Cortex of kidney (tissue), 1 donor: ENCODE results near the gene CDH13.

Source experiments
- DNase-seq: peaks from one replicate; lab custom pipeline; 2025; lab: John Stamatoyannopoulos, UW

Gene CDH13

GRCh38 chr16:83058376-83058775, 431.6 kb downstream of the CDH13 start:
- no peak for DNase-seq

GRCh38 chr16:83059237-83059636, 432.5 kb downstream of the CDH13 start:
- no peak for DNase-seq

GRCh38 chr16:83066011-83066410, 439.2 kb downstream of the CDH13 start:
- no peak for DNase-seq

GRCh38 chr16:83066881-83067280, 440.1 kb downstream of the CDH13 start:
- no peak for DNase-seq

GRCh38 chr16:83068686-83069085, 441.9 kb downstream of the CDH13 start:
- no peak for DNase-seq

GRCh38 chr16:83070416-83071209, 443.8 kb downstream of the CDH13 start:
- DNase-seq = no peak

GRCh38 chr16:83075956-83076355, 449.2 kb downstream of the CDH13 start:
- no peak for DNase-seq

GRCh38 chr16:83083361-83083760, 456.6 kb downstream of the CDH13 start:
- DNase-seq = no peak

- no peak for DNase-seq
These were observed 458.9 kb downstream of the CDH13 start for GRCh38 chr16:83085660-83086059.

- DNase-seq = no peak
These were observed 469.3 kb downstream of the CDH13 start for GRCh38 chr16:83095941-83096692.

- DNase-seq = no peak
These were observed 471.8 kb downstream of the CDH13 start for GRCh38 chr16:83098536-83098935.

- no peak for DNase-seq
These were observed 473.9 kb downstream of the CDH13 start for GRCh38 chr16:83100679-83101078.

- DNase-seq = no peak
These were observed 475.6 kb downstream of the CDH13 start for GRCh38 chr16:83102336-83102735.

GRCh38 chr16:83105279-83106077, 478.7 kb downstream of the CDH13 start:
- no peak for DNase-seq

GRCh38 chr16:83109490-83110125, 482.8 kb downstream of the CDH13 start:
- no peak for DNase-seq

GRCh38 chr16:83110269-83110668, 483.5 kb downstream of the CDH13 start:
- no peak for DNase-seq

GRCh38 chr16:83113317-83113716, 486.5 kb downstream of the CDH13 start:
- DNase-seq = no peak

- DNase-seq = no peak
These were observed 487.0 kb downstream of the CDH13 start for GRCh38 chr16:83113811-83114210.

GRCh38 chr16:83115491-83116232, 488.9 kb downstream of the CDH13 start:
- DNase-seq = no peak

- DNase-seq = no peak
These were observed 489.6 kb downstream of the CDH13 start for GRCh38 chr16:83116274-83116892.

GRCh38 chr16:83117810-83118209, 491.0 kb downstream of the CDH13 start:
- no peak for DNase-seq
